HG02943 (cell line): Measurements from ENCODE around the gene RPL28.

Experiments used
- ATAC-seq: cut with Tn5 transposase; IDR thresholded peaks from one replicate; pipeline ENCODE4 v1.9.1; 2021; ENCODE audit warnings: mild to moderate bottlenecking, low read depth, moderate library complexity; ENCODE audit not compliant: unreplicated experiment

RPL28 gene

DNA sequence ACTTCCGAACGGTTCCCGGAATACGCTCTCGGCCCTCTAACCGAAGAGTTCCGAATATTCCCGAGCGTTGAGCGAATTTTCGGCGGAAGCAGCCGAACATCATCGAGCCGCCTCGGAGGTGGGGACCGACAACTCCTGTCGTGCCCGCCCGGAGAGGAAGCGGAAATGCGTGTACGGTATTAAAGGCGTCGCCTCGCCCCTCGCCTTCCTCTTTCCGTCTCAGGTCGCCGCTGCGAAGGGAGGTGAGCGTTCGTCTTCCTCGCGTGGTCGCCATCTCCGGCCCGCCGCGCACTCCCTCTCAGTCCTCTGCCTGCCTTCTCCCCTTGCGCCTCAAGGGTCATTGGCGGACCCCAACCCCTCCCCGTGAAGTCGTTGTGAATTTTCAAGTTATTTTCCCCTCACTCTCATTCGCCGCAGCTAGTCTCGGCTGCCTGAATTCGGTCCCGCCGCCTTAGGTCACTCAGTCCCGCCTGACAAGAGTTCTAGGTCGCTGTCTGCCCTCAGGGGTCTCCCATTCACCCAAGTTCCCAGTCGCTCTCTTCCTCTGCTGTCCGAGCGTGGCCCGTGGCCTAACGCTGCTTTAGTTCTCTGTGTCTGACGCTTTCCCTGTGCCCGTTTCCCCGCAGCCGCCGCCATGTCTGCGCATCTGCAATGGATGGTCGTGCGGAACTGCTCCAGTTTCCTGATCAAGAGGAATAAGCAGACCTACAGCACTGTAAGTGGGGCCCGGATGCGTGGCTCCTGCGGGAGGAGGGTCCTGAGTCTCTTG, at the start of gene RPL28:
RPL28 (plus strand) TSS at position 209 of the 769 bp plus-strand sequence; CDS start at position 635, 426 bp downstream.
- ATAC-seq: peak; percentile 55

DNA sequence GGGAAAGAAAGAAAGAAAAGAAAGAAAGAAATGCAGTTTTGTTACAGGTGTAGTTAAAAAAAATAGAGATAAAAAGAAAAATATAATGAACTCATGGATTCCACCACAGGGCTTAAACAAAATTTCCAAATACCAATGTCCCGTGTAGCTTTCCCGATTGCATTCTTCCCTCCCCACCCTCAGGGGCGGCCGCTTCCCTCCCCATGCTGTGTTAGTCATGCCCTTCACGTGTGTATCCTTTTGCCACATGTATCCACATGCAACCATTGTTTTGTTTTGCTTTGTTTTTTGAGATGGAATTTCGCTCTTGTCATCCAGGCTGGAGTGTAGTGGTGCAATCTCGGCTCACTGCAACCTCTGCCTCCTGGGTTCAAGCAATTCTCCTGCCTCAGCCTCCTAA, 49.6 kb upstream of the RPL28 start:
- no peak for ATAC-seq

DNA sequence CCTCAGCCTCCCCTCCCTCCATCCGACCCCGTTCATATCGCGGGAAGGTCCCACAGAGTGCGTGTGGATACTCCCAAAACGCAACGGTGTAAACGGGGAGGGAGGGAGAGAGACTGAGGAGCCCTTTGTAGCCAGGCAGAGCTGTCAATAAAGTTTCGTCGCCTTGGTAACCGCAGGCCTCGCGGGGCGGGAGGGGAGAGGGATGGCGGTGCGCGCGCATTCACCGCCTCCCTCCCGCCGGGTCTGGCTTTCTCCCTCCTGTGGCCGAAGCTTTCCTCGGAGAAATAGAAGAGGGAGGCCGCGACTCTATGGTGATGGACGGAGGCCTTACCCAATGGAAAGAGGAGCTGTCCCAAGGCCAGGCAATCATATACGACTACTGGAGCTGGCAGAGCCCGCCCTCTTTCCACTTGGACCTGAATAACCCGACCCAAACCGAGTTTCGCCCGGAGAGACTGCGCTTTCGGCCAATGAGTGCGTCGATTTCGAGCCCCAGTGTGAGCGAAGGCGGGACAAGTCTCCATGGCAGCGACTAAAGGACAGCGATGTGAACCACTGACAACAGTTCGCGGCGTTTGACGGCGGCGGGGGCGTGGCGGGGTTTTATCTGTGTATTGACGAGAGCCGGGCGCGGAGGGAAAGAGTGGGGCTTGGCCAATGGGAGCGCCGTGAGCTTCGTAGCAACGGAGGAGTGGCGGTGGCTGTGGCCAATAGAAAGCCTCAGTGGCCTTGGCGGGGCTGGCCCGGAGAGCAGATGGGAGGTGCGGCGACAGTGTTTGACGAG, 46.4 kb upstream of the RPL28 start, which contains the start of gene KMT5C:
KMT5C (plus strand) TSS at position 772 of the 784 bp plus-strand sequence. CDS start 2,061 bp downstream, outside the sequence.
- peak; percentile 86 for ATAC-seq

DNA sequence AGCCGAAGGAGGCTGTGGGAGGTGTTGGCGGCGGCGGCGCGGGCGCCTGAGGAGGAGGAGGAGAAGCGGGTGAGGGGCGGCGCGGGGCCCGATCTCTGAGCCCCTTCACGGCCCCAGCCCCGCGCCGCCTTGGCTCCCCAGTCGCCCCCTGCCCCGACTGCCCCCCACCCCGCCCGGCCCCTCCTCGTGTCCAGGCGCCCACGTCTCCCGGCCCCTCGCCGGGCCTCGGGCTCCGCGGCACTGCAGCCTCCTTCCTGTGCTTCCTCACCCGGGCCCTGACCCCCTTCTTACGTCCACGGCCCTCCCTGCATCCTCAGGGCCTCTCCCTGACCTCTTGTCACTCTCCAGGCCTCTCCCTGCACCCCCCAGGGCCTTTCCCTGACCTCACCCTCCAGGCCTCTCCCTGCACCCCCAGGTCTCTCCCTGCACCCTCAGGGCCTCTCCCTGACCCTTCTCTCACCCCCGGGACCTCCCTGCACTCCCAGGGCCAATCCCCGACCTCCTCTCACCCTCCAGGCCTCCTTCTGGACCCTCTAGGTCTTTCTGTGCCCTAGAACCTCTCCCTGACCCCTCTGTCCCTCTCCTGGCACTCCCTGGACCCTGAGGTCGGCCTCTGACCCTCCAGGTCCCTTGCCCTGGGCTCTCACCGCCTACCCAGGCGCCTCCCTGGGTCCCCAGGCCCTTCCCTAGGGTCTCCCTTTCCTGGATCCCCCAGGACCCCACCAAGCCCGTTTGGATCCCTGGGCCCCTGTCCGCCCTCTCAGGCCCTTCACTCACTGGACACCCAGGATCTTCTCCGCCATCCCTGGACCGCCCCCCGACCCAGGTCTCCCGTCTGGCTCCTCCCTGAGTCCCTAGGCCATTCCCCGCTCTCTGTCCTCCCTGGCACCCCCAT, 45.6 kb upstream of the RPL28 start:
- ATAC-seq: no peak

DNA sequence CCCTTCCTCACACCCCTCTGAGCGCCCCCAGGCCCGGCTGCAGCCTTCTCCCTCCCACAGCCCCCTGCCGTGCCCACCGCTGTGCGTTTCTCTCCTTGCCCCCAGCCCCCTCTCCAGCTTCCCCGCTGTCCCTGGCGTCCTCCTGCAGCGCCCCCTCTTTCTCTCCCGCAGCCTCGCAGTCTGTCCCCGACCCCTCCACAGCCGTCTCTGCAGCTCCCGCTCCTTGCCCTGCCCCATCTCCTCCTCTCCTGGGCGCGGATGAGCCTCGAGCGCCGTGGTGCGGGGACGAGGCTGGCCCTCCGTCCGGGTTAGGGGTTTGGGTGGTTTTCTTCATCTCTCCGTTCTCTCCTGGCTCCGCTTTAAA, 45.0 kb upstream of the RPL28 start:
- ATAC-seq: no peak

DNA sequence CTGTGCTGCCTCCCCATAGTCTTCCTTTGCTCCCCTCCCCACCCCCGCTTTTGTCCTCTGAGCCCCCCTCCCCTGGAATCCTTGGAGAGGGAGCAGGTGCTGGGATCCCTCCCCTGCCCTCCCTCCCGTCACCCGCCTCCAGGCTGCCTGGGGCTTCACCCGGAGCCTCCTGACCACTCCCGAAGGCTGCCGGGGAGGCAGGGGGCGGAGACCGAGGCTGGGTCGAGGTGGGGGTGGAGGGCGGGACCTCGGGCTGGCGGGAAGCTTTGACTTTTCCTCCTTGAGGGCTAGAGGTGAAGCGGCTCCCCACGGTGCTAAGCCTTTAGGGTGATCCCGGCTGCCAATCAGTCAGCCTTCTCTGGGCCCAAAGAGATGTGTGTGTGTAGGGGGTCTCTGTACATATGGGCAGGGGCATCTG, 44.6 kb upstream of the RPL28 start:
- ATAC-seq: no peak

DNA sequence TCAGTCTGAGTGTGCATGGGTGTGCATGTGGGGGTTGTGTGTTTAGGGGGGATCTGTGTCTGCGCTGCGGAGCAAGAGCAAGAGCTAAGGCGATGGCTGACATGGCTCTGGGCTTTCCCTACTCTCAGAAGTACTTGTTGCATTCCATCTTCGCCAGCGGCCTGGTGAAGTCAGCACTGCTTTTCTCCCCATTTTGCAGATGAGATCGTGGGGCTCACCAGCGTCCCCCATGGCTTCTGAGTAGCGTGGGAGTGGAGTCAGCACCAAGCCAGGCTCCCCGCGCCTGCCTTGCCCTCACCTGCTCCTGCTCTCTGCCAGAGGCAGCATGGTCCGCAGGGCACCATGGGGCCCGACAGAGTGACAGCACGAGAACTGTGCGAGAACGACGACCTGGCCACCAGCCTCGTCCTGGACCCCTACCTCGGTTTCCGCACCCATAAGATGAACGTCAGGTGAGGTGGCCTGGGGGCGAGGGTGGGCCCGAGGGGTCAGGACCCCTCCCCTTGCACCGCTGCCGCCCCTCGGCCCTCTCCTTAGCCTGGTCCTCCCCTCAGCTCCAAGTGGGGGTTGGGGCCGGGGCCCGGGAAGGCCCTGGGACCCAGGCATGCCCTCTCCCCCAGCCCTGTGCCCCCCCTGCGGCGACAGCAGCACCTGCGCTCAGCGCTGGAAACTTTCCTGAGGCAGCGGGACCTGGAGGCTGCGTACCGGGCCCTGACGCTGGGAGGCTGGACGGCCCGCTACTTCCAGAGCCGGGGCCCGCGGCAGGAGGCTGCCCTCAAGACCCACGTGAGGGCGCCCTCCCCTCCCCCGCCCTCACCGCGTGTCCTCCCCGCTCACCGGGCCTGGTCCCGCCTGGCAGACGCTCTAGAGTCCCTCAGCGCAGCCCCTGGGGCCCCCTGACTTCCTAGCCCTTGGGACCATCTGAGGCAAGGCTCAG, 43.9 kb upstream of the RPL28 start:
- ATAC-seq: no peak

- no peak for ATAC-seq
Observed at GRCh38 chr19:55344444-55344843, 41.3 kb upstream of the RPL28 start.

DNA sequence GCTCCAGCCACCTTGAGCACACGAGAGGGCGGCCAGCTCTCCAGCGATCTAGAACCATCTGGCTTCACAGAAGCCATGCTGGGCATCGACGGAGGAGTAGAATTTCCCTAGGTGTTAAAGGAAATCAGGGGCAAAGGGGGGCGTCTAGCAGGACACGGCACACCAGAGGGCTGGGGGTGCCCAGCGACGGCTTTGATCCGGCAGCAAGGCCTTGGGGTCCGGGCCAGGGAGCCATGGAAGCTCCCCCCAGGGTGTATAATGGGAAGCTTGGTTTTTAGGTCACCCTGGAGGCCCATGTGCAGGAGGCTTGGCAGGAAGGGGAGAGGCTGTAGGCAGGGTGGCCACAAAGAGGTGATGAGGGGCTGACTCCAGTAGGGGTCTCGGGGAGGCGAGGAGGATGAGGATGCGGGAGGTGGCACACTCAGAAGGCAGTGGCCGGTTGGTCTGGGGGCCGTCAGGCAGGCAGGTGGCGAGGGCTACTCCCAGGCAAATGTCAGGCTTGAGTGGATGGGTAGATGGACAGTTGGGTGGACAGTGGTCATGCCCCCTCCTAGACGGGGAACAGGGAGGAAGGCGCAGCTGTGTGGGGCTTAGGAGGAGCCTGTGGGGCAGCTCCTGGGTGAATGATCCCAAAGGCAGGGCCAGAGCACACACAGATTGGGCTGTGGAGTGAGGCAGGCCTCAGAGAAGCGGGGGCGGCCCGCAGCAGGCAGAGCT, 40.5 kb upstream of the RPL28 start:
- no peak for ATAC-seq

DNA sequence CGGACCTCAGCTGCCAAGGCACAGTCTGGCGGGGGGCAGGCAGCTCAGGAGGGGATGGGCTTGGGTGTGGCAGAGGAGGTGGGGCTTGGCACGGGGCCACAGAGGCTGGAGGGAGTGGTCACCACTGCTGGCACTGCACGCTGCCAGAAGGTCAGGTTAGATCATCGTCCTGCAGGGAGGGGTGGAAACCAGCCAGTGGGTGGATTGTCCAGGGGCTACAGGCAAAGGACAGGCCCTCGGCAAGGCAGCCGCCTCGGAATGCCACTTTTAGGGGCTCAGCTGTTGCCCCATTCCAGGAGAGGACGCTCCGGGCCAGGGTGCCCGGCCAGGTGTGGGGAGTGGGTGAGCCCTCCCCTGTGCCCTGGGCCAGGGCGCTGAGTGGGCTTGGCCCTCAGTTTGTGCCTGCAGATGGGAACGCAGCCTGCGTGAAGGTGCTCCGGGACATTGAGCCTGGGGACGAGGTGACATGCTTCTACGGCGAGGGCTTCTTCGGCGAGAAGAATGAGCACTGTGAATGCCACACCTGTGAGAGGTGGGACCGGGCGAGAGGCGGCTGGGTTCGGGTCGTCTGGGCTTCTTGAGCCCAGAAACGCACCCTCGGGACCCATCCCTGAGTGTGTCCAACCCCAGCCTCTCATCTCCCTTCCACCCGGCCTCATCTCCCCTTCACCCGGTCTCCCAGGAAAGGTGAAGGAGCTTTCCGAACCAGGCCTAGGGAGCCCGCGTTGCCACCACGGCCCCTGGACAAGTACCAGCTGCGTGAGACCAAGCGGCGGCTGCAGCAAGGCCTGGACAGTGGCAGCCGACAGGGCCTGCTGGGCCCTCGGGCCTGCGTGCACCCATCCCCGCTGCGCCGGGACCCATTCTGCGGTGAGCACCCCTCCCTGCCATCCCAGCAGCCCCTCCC, 39.7 kb upstream of the RPL28 start:
- ATAC-seq: no peak

GRCh38 chr19:55346725-55347441, 38.8 kb upstream of the RPL28 start:
- no peak for ATAC-seq

- no peak for ATAC-seq
Observed at GRCh38 chr19:55347442-55348009, 38.2 kb upstream of the RPL28 start.

DNA sequence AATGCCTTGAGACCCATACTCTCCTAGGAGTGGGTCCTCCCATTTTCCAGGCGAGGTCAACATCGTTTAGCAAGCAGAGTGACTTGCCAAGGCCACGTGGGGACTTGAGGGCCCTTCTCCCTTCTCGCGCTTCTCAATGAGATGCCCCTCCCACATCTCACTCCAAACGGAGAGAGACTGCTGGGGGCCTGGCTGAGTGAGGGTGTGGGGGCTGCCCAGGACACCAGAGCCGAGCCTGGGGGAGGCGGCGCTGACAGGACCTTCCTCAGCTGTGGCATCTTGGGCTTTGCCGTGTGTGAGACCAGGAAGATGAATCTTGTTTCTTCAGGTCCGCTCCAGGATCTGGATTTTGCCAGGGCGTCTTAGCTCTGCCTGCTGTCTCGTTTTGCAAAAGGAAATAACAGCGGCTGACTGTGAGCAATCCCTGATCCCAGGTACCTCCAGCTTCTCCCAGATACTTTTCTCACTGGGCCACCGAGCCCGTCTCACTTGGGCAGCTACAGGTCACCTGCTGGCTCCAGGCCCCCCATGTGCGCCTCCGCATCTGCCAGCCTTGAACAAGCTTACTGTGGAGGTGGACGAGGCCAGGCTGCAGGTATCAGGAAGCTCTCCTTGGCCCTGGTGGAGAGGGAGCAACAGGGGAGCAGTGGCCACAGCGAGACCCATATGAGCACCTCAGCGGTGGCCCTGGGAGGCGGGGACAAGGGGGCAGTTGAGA, 37.3 kb upstream of the RPL28 start:
- ATAC-seq: no peak

DNA sequence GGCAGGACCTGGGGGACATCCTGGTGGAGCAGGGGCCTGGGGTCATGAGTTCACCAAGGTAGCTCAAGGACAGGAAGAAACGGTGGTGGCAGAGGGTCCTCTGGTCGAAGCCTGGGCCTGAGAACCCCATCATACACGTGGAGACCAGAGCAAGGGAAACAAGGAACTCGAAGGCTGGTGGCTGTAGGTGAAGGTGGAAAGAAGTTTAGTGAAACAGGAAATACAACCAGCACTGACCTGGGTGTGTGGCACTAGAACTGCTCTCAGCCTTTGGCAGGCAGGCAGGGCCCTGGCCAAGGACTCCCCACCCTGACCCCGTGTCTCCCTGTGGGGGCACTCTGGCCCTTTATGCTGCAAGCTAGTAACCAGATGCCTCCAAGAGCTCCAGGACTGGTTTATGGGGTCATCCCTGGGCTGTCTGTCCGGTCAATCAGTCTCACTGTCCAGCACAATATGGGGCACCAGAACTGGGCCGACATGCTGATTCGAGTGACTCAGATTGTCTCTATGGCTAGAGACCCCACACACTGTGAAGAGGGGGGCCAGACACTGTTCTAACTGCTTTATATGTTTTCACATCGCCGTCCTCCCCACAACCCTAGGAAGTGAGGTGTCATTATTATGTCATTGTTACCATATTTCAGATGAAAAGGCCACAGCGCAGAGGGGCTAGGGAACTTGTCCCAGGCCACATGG, 35.0 kb upstream of the RPL28 start:
- ATAC-seq: no peak

GRCh38 chr19:55352040-55352439, 33.7 kb upstream of the RPL28 start:
- ATAC-seq: no peak
